Measurements from ENCODE around the gene SDK1. TPM values are rescaled to one million over a fixed set of nuclear protein-coding genes. Genes with fewer than 3 reads are reported as not detected.

Gene SDK1
- total RNA-seq, 1 donor from 2014 or later, result 0.48 TPM

DNA sequence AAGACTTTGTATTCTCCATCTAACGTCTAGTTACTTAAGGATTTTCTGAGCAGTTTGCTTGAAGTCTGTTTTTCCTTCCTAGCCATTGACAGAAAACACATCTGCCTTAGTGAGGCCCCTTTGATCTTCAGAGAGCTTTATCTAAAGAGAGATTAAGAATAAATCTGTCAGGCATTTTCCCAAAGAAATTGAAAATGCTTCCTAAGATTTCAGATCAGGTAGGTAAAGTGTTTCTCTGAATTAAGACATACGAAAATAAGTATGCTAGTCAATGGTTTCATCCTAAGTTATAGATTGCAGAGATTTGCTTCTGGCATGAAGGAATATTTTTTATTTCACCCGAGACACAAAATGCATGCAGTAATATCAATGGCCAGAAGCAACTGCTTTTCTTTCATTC lies 168.6 kb downstream of the SDK1 start:
- Mint-ChIP-seq H3K4me3 (ENCODE audit: low read depth) (no peak overlapping the region), H3K36me3 (ENCODE audit: low read depth) (no peaks in the 10 kb centered on the region), H3K9me3 (no peaks in the 10 kb centered on the region), H3K27me3 (ENCODE audit: low read depth) (no peaks in the 10 kb centered on the region), H3K27ac (no peak overlapping the region), H3K4me1 (ENCODE audit: low read depth) (peaks cover 6% of the 10 kb centered on the region)
- DNase-seq (ENCODE audit: low spot score), result no peak
- intact Hi-C loops (cut with micrococcal nuclease), result no loop called here

- Mint-ChIP-seq H3K4me3 (ENCODE audit: low read depth) (no peak overlapping the region), H3K36me3 (ENCODE audit: low read depth) (no peaks in the 10 kb centered on the region), H3K9me3 (no peaks in the 10 kb centered on the region), H3K27ac (no peak overlapping the region), H3K4me1 (ENCODE audit: low read depth) (no peaks in the 10 kb centered on the region), H3K27me3 (ENCODE audit: low read depth) (peaks cover 4% of the 10 kb centered on the region)
- DNase-seq (ENCODE audit: low spot score), result no peak
- intact Hi-C loops (cut with micrococcal nuclease), result no loop called here
These were observed 179.1 kb downstream of the SDK1 start for GRCh38 chr7:3480197-3480596.

- Mint-ChIP-seq H3K27ac (no peak overlapping the region), H3K9me3 (no peaks in the 10 kb centered on the region), H3K4me1 (ENCODE audit: low read depth) (no peaks in the 10 kb centered on the region), H3K27me3 (ENCODE audit: low read depth) (peaks cover 7% of the 10 kb centered on the region), H3K36me3 (ENCODE audit: low read depth) (no peaks in the 10 kb centered on the region), H3K4me3 (ENCODE audit: low read depth) (no peak overlapping the region)
- intact Hi-C loops (cut with micrococcal nuclease), result no loop called here
- DNase-seq (ENCODE audit: low spot score), result no peak
These were observed 180.4 kb downstream of the SDK1 start for GRCh38 chr7:3481435-3481834.

- no peak overlapping the region for H3K27ac Mint-ChIP-seq
- intact Hi-C loops (cut with micrococcal nuclease), result no loop called here
- peaks cover 7% of the 10 kb centered on the region for H3K27me3 Mint-ChIP-seq (ENCODE audit: low read depth)
- H3K4me3 Mint-ChIP-seq (ENCODE audit: low read depth), result no peak overlapping the region
- DNase-seq (ENCODE audit: low spot score), result no peak
- H3K36me3 Mint-ChIP-seq (ENCODE audit: low read depth), result no peaks in the 10 kb centered on the region
- no peaks in the 10 kb centered on the region for H3K9me3 Mint-ChIP-seq
- no peaks in the 10 kb centered on the region for H3K4me1 Mint-ChIP-seq (ENCODE audit: low read depth)
These were observed 181.3 kb downstream of the SDK1 start for GRCh38 chr7:3482147-3482921.

GRCh38 chr7:3486841-3487240 lies 185.8 kb downstream of the SDK1 start:
- no peaks in the 10 kb centered on the region for H3K36me3 Mint-ChIP-seq (ENCODE audit: low read depth)
- peaks cover 12% of the 10 kb centered on the region for H3K27me3 Mint-ChIP-seq (ENCODE audit: low read depth)
- H3K4me1 Mint-ChIP-seq (ENCODE audit: low read depth), result no peaks in the 10 kb centered on the region
- no peaks in the 10 kb centered on the region for H3K9me3 Mint-ChIP-seq
- DNase-seq (ENCODE audit: low spot score), result no peak
- H3K4me3 Mint-ChIP-seq (ENCODE audit: low read depth), result no peak overlapping the region
- intact Hi-C loops (cut with micrococcal nuclease), result no loop called here
- H3K27ac Mint-ChIP-seq, result no peak overlapping the region

- Mint-ChIP-seq H3K4me1 (ENCODE audit: low read depth) (peaks cover 2% of the 10 kb centered on the region), H3K9me3 (no peaks in the 10 kb centered on the region), H3K27ac (no peak overlapping the region), H3K27me3 (ENCODE audit: low read depth) (peaks cover 12% of the 10 kb centered on the region), H3K4me3 (ENCODE audit: low read depth) (no peak overlapping the region), H3K36me3 (ENCODE audit: low read depth) (no peaks in the 10 kb centered on the region)
- intact Hi-C loops (cut with micrococcal nuclease), result no loop called here
- no peak for DNase-seq (ENCODE audit: low spot score)
These were observed 187.8 kb downstream of the SDK1 start for GRCh38 chr7:3488829-3489228.

DNA sequence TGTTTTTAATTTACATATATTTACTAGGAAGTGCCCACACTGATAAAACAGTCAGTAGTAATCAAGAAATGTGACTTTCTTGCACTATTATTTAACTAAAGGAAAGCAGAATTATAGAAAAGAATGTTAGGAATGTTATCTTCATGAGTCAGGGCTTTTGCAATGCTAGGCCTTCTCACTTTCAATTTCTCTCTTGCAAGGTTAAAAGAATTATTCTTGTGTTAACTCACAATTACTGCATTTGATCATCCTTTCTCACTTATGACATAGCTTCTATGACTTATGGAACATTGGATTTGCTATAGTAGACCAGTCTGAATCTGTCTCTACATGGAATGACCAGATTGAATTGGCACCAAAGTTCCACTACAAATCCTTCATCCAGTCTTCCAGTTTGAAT lies 192.4 kb downstream of the SDK1 start:
- intact Hi-C loops (cut with micrococcal nuclease), result no loop called here
- Mint-ChIP-seq H3K4me1 (ENCODE audit: low read depth) (peaks cover 8% of the 10 kb centered on the region), H3K4me3 (ENCODE audit: low read depth) (no peak overlapping the region), H3K36me3 (ENCODE audit: low read depth) (no peaks in the 10 kb centered on the region), H3K9me3 (no peaks in the 10 kb centered on the region), H3K27me3 (ENCODE audit: low read depth) (peaks cover 2% of the 10 kb centered on the region), H3K27ac (no peak overlapping the region)
- DNase-seq (ENCODE audit: low spot score), result no peak

DNA sequence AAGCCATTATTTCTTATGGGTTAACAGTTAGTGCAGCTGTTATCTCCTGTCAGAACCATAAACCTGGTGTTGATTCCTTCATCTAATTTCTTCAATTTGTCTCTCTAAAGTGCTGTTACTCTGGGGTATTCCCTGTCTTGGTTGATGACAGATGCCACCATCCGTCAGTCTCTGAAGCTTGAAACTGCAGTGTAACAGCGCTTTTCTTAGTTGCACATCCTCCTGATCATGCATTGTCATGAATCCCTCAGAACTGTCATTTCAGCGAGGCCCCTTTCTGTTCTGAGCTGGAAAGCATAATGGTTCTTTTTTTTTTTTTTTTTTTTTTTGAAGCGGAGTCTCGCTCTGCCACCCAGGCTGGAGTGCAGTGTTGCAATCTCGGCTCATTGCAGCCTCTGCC lies 193.9 kb downstream of the SDK1 start:
- intact Hi-C loops (cut with micrococcal nuclease), result no loop called here
- H3K4me1 Mint-ChIP-seq (ENCODE audit: low read depth), result peaks cover 8% of the 10 kb centered on the region
- no peak overlapping the region for H3K4me3 Mint-ChIP-seq (ENCODE audit: low read depth)
- no peaks in the 10 kb centered on the region for H3K36me3 Mint-ChIP-seq (ENCODE audit: low read depth)
- no peak for DNase-seq (ENCODE audit: low spot score)
- no peak overlapping the region for H3K27ac Mint-ChIP-seq
- peaks cover 2% of the 10 kb centered on the region for H3K27me3 Mint-ChIP-seq (ENCODE audit: low read depth)
- H3K9me3 Mint-ChIP-seq, result peaks cover 5% of the 10 kb centered on the region

DNA sequence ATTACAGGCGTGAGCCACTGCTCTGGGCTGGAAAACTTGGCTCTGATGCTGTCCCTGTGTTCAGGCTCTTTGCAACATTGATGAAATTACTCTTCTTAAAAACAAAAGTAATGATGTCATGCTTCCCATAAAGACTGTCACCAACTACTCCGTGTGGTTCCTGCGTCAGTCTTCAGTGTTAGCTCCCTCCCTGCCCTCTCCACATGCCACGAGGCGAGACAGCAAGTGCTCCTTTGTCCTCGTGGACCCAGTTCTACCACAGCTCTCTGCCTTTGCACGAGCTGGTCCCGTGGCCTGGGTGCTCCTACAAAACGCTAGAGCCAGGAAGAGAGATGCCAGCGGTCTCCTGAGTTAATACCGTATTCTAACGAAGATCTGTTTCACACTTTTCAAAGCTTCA lies 194.5 kb downstream of the SDK1 start:
- H3K27ac Mint-ChIP-seq, result no peak overlapping the region
- H3K36me3 Mint-ChIP-seq (ENCODE audit: low read depth), result no peaks in the 10 kb centered on the region
- H3K4me3 Mint-ChIP-seq (ENCODE audit: low read depth), result no peak overlapping the region
- DNase-seq (ENCODE audit: low spot score), result no peak
- peaks cover 11% of the 10 kb centered on the region for H3K9me3 Mint-ChIP-seq
- H3K4me1 Mint-ChIP-seq (ENCODE audit: low read depth), result peaks cover 8% of the 10 kb centered on the region
- intact Hi-C loops (cut with micrococcal nuclease), result no loop called here
- H3K27me3 Mint-ChIP-seq (ENCODE audit: low read depth), result peaks cover 2% of the 10 kb centered on the region

- no peak for DNase-seq (ENCODE audit: low spot score)
- Mint-ChIP-seq H3K27me3 (ENCODE audit: low read depth) (peaks cover 2% of the 10 kb centered on the region), H3K9me3 (peaks cover 12% of the 10 kb centered on the region), H3K4me3 (ENCODE audit: low read depth) (no peak overlapping the region), H3K4me1 (ENCODE audit: low read depth) (peaks cover 8% of the 10 kb centered on the region), H3K36me3 (ENCODE audit: low read depth) (no peaks in the 10 kb centered on the region), H3K27ac (no peak overlapping the region)
- intact Hi-C loops (cut with micrococcal nuclease), result no loop called here
These were observed 194.9 kb downstream of the SDK1 start for GRCh38 chr7:3495954-3496353.

GRCh38 chr7:3497796-3498195 lies 196.7 kb downstream of the SDK1 start:
- H3K27me3 Mint-ChIP-seq (ENCODE audit: low read depth), result peaks cover 2% of the 10 kb centered on the region
- DNase-seq (ENCODE audit: low spot score), result no peak
- no peak overlapping the region for H3K4me3 Mint-ChIP-seq (ENCODE audit: low read depth)
- intact Hi-C loops (cut with micrococcal nuclease), result no loop called here
- peaks cover 16% of the 10 kb centered on the region for H3K9me3 Mint-ChIP-seq
- no peaks in the 10 kb centered on the region for H3K36me3 Mint-ChIP-seq (ENCODE audit: low read depth)
- H3K4me1 Mint-ChIP-seq (ENCODE audit: low read depth), result peaks cover 8% of the 10 kb centered on the region
- no peak overlapping the region for H3K27ac Mint-ChIP-seq

GRCh38 chr7:3501671-3502070 lies 200.6 kb downstream of the SDK1 start:
- no peaks in the 10 kb centered on the region for H3K36me3 Mint-ChIP-seq (ENCODE audit: low read depth)
- H3K27ac Mint-ChIP-seq, result no peak overlapping the region
- no peak for DNase-seq (ENCODE audit: low spot score)
- intact Hi-C loops (cut with micrococcal nuclease), result no loop called here
- no peak overlapping the region for H3K4me3 Mint-ChIP-seq (ENCODE audit: low read depth)
- H3K27me3 Mint-ChIP-seq (ENCODE audit: low read depth), result peaks cover 2% of the 10 kb centered on the region
- H3K9me3 Mint-ChIP-seq, result peaks cover 23% of the 10 kb centered on the region
- no peaks in the 10 kb centered on the region for H3K4me1 Mint-ChIP-seq (ENCODE audit: low read depth)

DNA sequence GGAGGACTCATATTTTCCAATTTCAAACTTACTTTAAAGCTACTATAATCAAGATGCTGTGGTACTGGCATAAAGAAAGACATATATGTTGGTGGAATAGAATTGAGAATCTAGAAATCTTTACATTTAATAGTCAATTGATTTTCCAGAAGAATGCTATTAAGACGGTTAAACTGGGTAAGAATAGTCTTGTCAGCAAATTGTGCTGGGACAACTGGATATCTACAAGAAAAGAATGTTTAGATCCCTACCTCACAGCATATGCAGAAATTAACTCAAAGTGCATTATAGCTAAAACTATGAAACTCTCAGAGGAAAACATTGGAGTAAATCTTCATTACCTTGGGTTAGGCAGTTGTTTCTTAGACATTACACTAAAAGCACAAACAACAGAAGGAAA lies 203.3 kb downstream of the SDK1 start:
- H3K4me3 Mint-ChIP-seq (ENCODE audit: low read depth), result no peak overlapping the region
- no peak for DNase-seq (ENCODE audit: low spot score)
- H3K36me3 Mint-ChIP-seq (ENCODE audit: low read depth), result no peaks in the 10 kb centered on the region
- peaks cover 25% of the 10 kb centered on the region for H3K9me3 Mint-ChIP-seq
- H3K27me3 Mint-ChIP-seq (ENCODE audit: low read depth), result no peaks in the 10 kb centered on the region
- H3K27ac Mint-ChIP-seq, result no peak overlapping the region
- intact Hi-C loops (cut with micrococcal nuclease), result no loop called here
- H3K4me1 Mint-ChIP-seq (ENCODE audit: low read depth), result no peaks in the 10 kb centered on the region
